Nephron progenitor cell (in vitro differentiated cells): Measurements from ENCODE around the gene CLPTM1L.

Experiments used
- DNase-seq: peaks from one replicate; pipeline ENCODE4 v3.0.0; 2021
- H3K27ac Mint-ChIP-seq: 2 replicates; pipeline ENCODE4 v1.8.0; 2021; ENCODE audit warnings: mild to moderate bottlenecking, moderate library complexity, mixed read lengths
- H3K27me3 Mint-ChIP-seq: 2 replicates; pipeline ENCODE4 v1.8.0; 2021; ENCODE audit warnings: mild to moderate bottlenecking, low read depth, mixed read lengths; ENCODE audit not compliant: poor library complexity
- H3K36me3 Mint-ChIP-seq: 2 replicates; pipeline ENCODE4 v1.8.0; 2021; ENCODE audit warnings: low read depth, mixed read lengths
- H3K4me1 Mint-ChIP-seq: 2 replicates; pipeline ENCODE4 v1.8.0; 2021; ENCODE audit warnings: mixed read lengths
- H3K4me3 Mint-ChIP-seq: 2 replicates; pipeline ENCODE4 v1.8.0; 2021; ENCODE audit warnings: mild to moderate bottlenecking, moderate library complexity, mixed read lengths
- H3K9me3 Mint-ChIP-seq: 2 replicates; pipeline ENCODE4 v1.8.0; 2021; ENCODE audit warnings: mild to moderate bottlenecking, moderate library complexity, mixed read lengths
- CTCF ChIP-seq: fragments of 200-600 bp; sonication (generic); IDR thresholded peaks from 2 replicates; pipeline ENCODE4 v1.5.0; 2021; ENCODE audit warnings: antibody characterized with exemption

CLPTM1L gene

GRCh38 chr5:1371218-1371971 is 26.5 kb upstream of the CLPTM1L start:
- no peaks in the 10 kb centered on the region for H3K36me3 Mint-ChIP-seq

GRCh38 chr5:1370006-1370405 is 25.1 kb upstream of the CLPTM1L start:
- H3K36me3 Mint-ChIP-seq = no peaks in the 10 kb centered on the region
- H3K4me3 Mint-ChIP-seq = no peak overlapping the region
- peaks cover 57% of the 10 kb centered on the region for H3K27me3 Mint-ChIP-seq
- no peak overlapping the region for H3K27ac Mint-ChIP-seq
- DNase-seq = no peak
- H3K4me1 Mint-ChIP-seq = no peaks in the 10 kb centered on the region
- H3K9me3 Mint-ChIP-seq = no peaks in the 10 kb centered on the region
- no peak for TF ChIP-seq CTCF

More at GRCh38 chr5:1371218-1371971, 26.5 kb upstream of the CLPTM1L start:
- no peak for DNase-seq
- H3K27me3 Mint-ChIP-seq = peaks cover 56% of the 10 kb centered on the region
- H3K4me1 Mint-ChIP-seq = no peaks in the 10 kb centered on the region
- H3K27ac Mint-ChIP-seq = no peak overlapping the region
- H3K4me3 Mint-ChIP-seq = no peak overlapping the region
- no peaks in the 10 kb centered on the region for H3K9me3 Mint-ChIP-seq
- no peak for TF ChIP-seq CTCF

GRCh38 chr5:1368756-1369155 is 23.9 kb upstream of the CLPTM1L start:
- peaks cover 63% of the 10 kb centered on the region for H3K27me3 Mint-ChIP-seq
- TF ChIP-seq CTCF = no peak

GRCh38 chr5:1368236-1368635 is 23.3 kb upstream of the CLPTM1L start:
- no peak overlapping the region for H3K27ac Mint-ChIP-seq
- H3K36me3 Mint-ChIP-seq = no peaks in the 10 kb centered on the region
- DNase-seq = no peak
- TF ChIP-seq CTCF = no peak
- H3K27me3 Mint-ChIP-seq = peaks cover 63% of the 10 kb centered on the region
- no peaks in the 10 kb centered on the region for H3K9me3 Mint-ChIP-seq
- H3K4me3 Mint-ChIP-seq = no peak overlapping the region
- no peaks in the 10 kb centered on the region for H3K4me1 Mint-ChIP-seq

More at GRCh38 chr5:1368756-1369155, 23.9 kb upstream of the CLPTM1L start:
- H3K4me3 Mint-ChIP-seq = no peak overlapping the region
- H3K36me3 Mint-ChIP-seq = no peaks in the 10 kb centered on the region
- no peak overlapping the region for H3K27ac Mint-ChIP-seq
- H3K9me3 Mint-ChIP-seq = no peaks in the 10 kb centered on the region
- H3K4me1 Mint-ChIP-seq = no peaks in the 10 kb centered on the region
- no peak for DNase-seq

GRCh38 chr5:1367149-1367548 is 22.2 kb upstream of the CLPTM1L start:
- no peak for DNase-seq
- TF ChIP-seq CTCF = no peak
- Mint-ChIP-seq H3K4me3 (no peak overlapping the region), H3K36me3 (no peaks in the 10 kb centered on the region), H3K27ac (no peak overlapping the region), H3K4me1 (no peaks in the 10 kb centered on the region), H3K9me3 (no peaks in the 10 kb centered on the region), H3K27me3 (peaks cover 64% of the 10 kb centered on the region)

- H3K4me1 Mint-ChIP-seq = no peaks in the 10 kb centered on the region
- no peak for TF ChIP-seq CTCF
- H3K27ac Mint-ChIP-seq = no peak overlapping the region
- DNase-seq = no peak
- no peaks in the 10 kb centered on the region for H3K9me3 Mint-ChIP-seq
- no peaks in the 10 kb centered on the region for H3K36me3 Mint-ChIP-seq
- peaks cover 65% of the 10 kb centered on the region for H3K27me3 Mint-ChIP-seq
- no peak overlapping the region for H3K4me3 Mint-ChIP-seq
Observed at GRCh38 chr5:1366514-1366913, 21.6 kb upstream of the CLPTM1L start.
